Neural progenitor cell (in vitro differentiated cells): ENCODE data around the gene KDM3A. TPM values are rescaled to one million over a fixed set of nuclear protein-coding genes. Genes with fewer than 3 reads are reported as not detected.

Experiments
- DNase-seq: peaks from one replicate; pipeline ENCODE4 v3.0.0-alpha.2; 2016; ENCODE audit warnings: low spot score
- H2AFZ ChIP-seq: fragments of 200-600 bp; sonication (generic); replicated peaks from 2 replicates; pipeline ENCODE4 v1.6.1; 2016; ENCODE audit warnings: antibody characterized with exemption
- H3F3A ChIP-seq: fragments of 200-600 bp; sonication (generic); 2 replicates; pipeline ENCODE4 v1.6.1; 2016; ENCODE audit warnings: antibody characterized with exemption, low read depth
- H3K27ac ChIP-seq: fragments of 200-600 bp; sonication (generic); 2 replicates; pipeline ENCODE4 v1.5.1; 2016; ENCODE audit warnings: mild to moderate bottlenecking
- H3K27me3 ChIP-seq: fragments of 200-600 bp; sonication (generic); 2 replicates; pipeline ENCODE4 v1.6.1; 2016; ENCODE audit warnings: mild to moderate bottlenecking, moderate library complexity
- H3K36me3 ChIP-seq: fragments of 200-600 bp; sonication (generic); 2 replicates; pipeline ENCODE4 v1.5.1; 2016
- H3K4me1 ChIP-seq: fragments of 200-600 bp; sonication (generic); 2 replicates; pipeline ENCODE4 v1.6.1; 2016; ENCODE audit warnings: mixed run types
- H3K4me2 ChIP-seq: fragments of 200-600 bp; sonication (generic); 2 replicates; pipeline ENCODE4 v1.6.1; 2016
- H3K4me3 ChIP-seq: fragments of 200-600 bp; sonication (generic); 2 replicates; pipeline ENCODE4 v1.5.1; 2016
- H3K79me2 ChIP-seq: fragments of 200-600 bp; sonication (generic); 2 replicates; pipeline ENCODE4 v1.6.1; 2016; ENCODE audit warnings: low read depth
- H3K9ac ChIP-seq: fragments of 200-600 bp; sonication (generic); 2 replicates; pipeline ENCODE4 v1.6.1; 2016
- H3K9me3 ChIP-seq: fragments of 200-600 bp; sonication (generic); 2 replicates; pipeline ENCODE4 v1.5.1; 2016; ENCODE audit warnings: low read depth
- H4K20me1 ChIP-seq: fragments of 200-600 bp; sonication (generic); 2 replicates; pipeline ENCODE4 v1.6.1; 2016; ENCODE audit warnings: low read depth
- H3K27ac Mint-ChIP-seq: 3 replicates; pipeline ENCODE4 v1.8.0; 2021; ENCODE audit warnings: mixed read lengths
- H3K27me3 Mint-ChIP-seq: 2 replicates; pipeline ENCODE4 v1.8.0; 2022; ENCODE audit warnings: low read depth, mild to moderate bottlenecking, inconsistent platforms, moderate library complexity, mixed read lengths; ENCODE audit not compliant: insufficient read depth
- H3K36me3 Mint-ChIP-seq: 3 replicates; pipeline ENCODE4 v1.8.0; 2021; ENCODE audit warnings: mixed read lengths
- H3K4me1 Mint-ChIP-seq: 3 replicates; pipeline ENCODE4 v1.8.0; 2021; ENCODE audit warnings: mixed read lengths
- H3K4me3 Mint-ChIP-seq: 3 replicates; pipeline ENCODE4 v1.8.0; 2021; ENCODE audit warnings: mild to moderate bottlenecking, moderate library complexity, mixed read lengths
- H3K9me3 Mint-ChIP-seq: 3 replicates; pipeline ENCODE4 v1.8.0; 2020; ENCODE audit warnings: mixed read lengths
- CTCF ChIP-seq: fragments of 200-600 bp; sonication (generic); IDR thresholded peaks from 2 replicates; pipeline ENCODE4 v1.5.1; 2017; ENCODE audit warnings: antibody characterized with exemption, mild to moderate bottlenecking
- EZH2 ChIP-seq: fragments of 200-600 bp; sonication (generic); IDR thresholded peaks from 2 replicates; pipeline ENCODE4 v1.6.1; 2017; ENCODE audit warnings: antibody characterized with exemption, mild to moderate bottlenecking, moderate library complexity
- EZH2phosphoT487 ChIP-seq: fragments of 200-600 bp; sonication (generic); IDR thresholded peaks from 2 replicates; pipeline ENCODE4 v1.6.1; 2017; ENCODE audit warnings: antibody characterized with exemption
- total RNA-seq: library from RNA; depleted of rRNA; stranded (reverse); fragments of >200 nt; gene quantifications from 2 replicates; pipeline ENCODE4 v1.2.3, GENCODE V29; 2015; ENCODE audit warnings: low replicate concordance

KDM3A gene
- total RNA-seq, 1 donor from 2014 or later, result 84.9 TPM

GRCh38 chr2:86455181-86455580, 14.0 kb downstream of the KDM3A start:
- Mint-ChIP-seq H3K27me3 (peaks cover 3% of the 10 kb centered on the region), H3K4me3 (no peak overlapping the region), H3K27ac (no peak overlapping the region), H3K4me1 (no peaks in the 10 kb centered on the region), H3K36me3 (peaks cover 63% of the 10 kb centered on the region), H3K9me3 (no peaks in the 10 kb centered on the region)
- no peak overlapping the region for H3K4me3 ChIP-seq
- H3K9me3 ChIP-seq, result no peaks in the 10 kb centered on the region
- no peak overlapping the region for H3K9ac ChIP-seq
- no peak overlapping the region for H3K27ac ChIP-seq
- H2AFZ ChIP-seq, result no peak overlapping the region
- peaks cover 40% of the 10 kb centered on the region for H4K20me1 ChIP-seq
- DNase-seq, result no peak
- TF ChIP-seq EZH2phosphoT487 (no peak), CTCF (no peak), EZH2 (no peak)
- H3F3A ChIP-seq, result no peaks in the 10 kb centered on the region
- no peak overlapping the region for H3K4me2 ChIP-seq
- peaks cover 13% of the 10 kb centered on the region for H3K79me2 ChIP-seq
- H3K36me3 ChIP-seq, result peaks cover 47% of the 10 kb centered on the region
- H3K27me3 ChIP-seq, result no peaks in the 10 kb centered on the region
- H3K4me1 ChIP-seq, result no peaks in the 10 kb centered on the region

GRCh38 chr2:86461042-86461743, 20.0 kb downstream of the KDM3A start:
- H3K79me2 ChIP-seq, result no peaks in the 10 kb centered on the region
- no peaks in the 10 kb centered on the region for H3K4me1 ChIP-seq
- Mint-ChIP-seq H3K36me3 (peaks cover 48% of the 10 kb centered on the region), H3K9me3 (no peaks in the 10 kb centered on the region), H3K4me1 (no peaks in the 10 kb centered on the region), H3K27me3 (no peaks in the 10 kb centered on the region), H3K4me3 (no peak overlapping the region), H3K27ac (no peak overlapping the region)
- H3K36me3 ChIP-seq, result peaks cover 37% of the 10 kb centered on the region
- H3K27me3 ChIP-seq, result no peaks in the 10 kb centered on the region
- H3K4me3 ChIP-seq, result no peak overlapping the region
- H3F3A ChIP-seq, result no peaks in the 10 kb centered on the region
- no peak for TF ChIP-seq EZH2
- no peak for TF ChIP-seq EZH2phosphoT487
- TF ChIP-seq CTCF, result no peak
- no peak overlapping the region for H3K4me2 ChIP-seq
- peaks cover 19% of the 10 kb centered on the region for H4K20me1 ChIP-seq
- H3K9me3 ChIP-seq, result no peaks in the 10 kb centered on the region
- H2AFZ ChIP-seq, result no peak overlapping the region
- no peak overlapping the region for H3K27ac ChIP-seq
- no peak overlapping the region for H3K9ac ChIP-seq
- DNase-seq, result no peak

- Mint-ChIP-seq H3K27me3 (no peaks in the 10 kb centered on the region), H3K4me1 (no peaks in the 10 kb centered on the region), H3K36me3 (peaks cover 42% of the 10 kb centered on the region), H3K27ac (no peak overlapping the region), H3K4me3 (no peak overlapping the region), H3K9me3 (no peaks in the 10 kb centered on the region)
- no peak overlapping the region for H3K4me2 ChIP-seq
- H3K27ac ChIP-seq, result no peak overlapping the region
- H3K79me2 ChIP-seq, result no peaks in the 10 kb centered on the region
- H3K27me3 ChIP-seq, result no peaks in the 10 kb centered on the region
- H3F3A ChIP-seq, result no peaks in the 10 kb centered on the region
- H2AFZ ChIP-seq, result no peak overlapping the region
- no peaks in the 10 kb centered on the region for H3K4me1 ChIP-seq
- H3K4me3 ChIP-seq, result no peak overlapping the region
- peaks cover 34% of the 10 kb centered on the region for H3K36me3 ChIP-seq
- H3K9ac ChIP-seq, result no peak overlapping the region
- H4K20me1 ChIP-seq, result peaks cover 42% of the 10 kb centered on the region
- no peaks in the 10 kb centered on the region for H3K9me3 ChIP-seq
- TF ChIP-seq CTCF (no peak), EZH2phosphoT487 (no peak), EZH2 (no peak)
- DNase-seq, result no peak
Measured at GRCh38 chr2:86464652-86465051, 23.5 kb downstream of the KDM3A start.
